Astrocyte of the cerebellum (primary cell): ENCODE measurements around the gene C1orf226.

Experiments used
- DNase-seq: peaks from one replicate; pipeline ENCODE4 v3.0.0-alpha.2; 2011; ENCODE audit warnings: low read depth
- H3K4me3 ChIP-seq: 2 replicates; pipeline ENCODE4 v1.5.1; 2011; ENCODE audit warnings: mild to moderate bottlenecking, low read depth, low read length, moderate library complexity
- CTCF ChIP-seq: IDR thresholded peaks from 2 replicates; pipeline ENCODE4 v1.5.1; 2012; ENCODE audit warnings: low read length, low read depth, moderate library complexity, mild to moderate bottlenecking; ENCODE audit errors: missing control alignments
- in situ Hi-C: cut with HindIII; loops from 2 replicates; pipeline ENCODE4 v1.10.0; 2017; ENCODE audit warnings: low sequenced_read_pairs

C1orf226 gene

GRCh38 chr1:162397943-162398560 is 16.5 kb downstream of the C1orf226 start:
- H3K4me3 ChIP-seq, result no peak overlapping the region
- TF ChIP-seq CTCF, result no peak
- DNase-seq, result no peak
- in situ Hi-C loops, result no loop called here

GRCh38 chr1:162398999-162399580 is 17.6 kb downstream of the C1orf226 start:
- no peak for DNase-seq
- in situ Hi-C loops, result no loop called here
- no peak overlapping the region for H3K4me3 ChIP-seq
- no peak for TF ChIP-seq CTCF

GRCh38 chr1:162400790-162401355 is 19.3 kb downstream of the C1orf226 start:
- no peak for DNase-seq
- no peak overlapping the region for H3K4me3 ChIP-seq
- in situ Hi-C loops, result no loop called here
- no peak for TF ChIP-seq CTCF

GRCh38 chr1:162404550-162405160 is 23.1 kb downstream of the C1orf226 start:
- TF ChIP-seq CTCF, result no peak
- in situ Hi-C loops, result no loop called here
- H3K4me3 ChIP-seq, result no peak overlapping the region
- no peak for DNase-seq

- no peak for TF ChIP-seq CTCF
- DNase-seq, result no peak
- H3K4me3 ChIP-seq, result no peak overlapping the region
- in situ Hi-C loops, result no loop called here
Observed at GRCh38 chr1:162405800-162406199, 24.3 kb downstream of the C1orf226 start.

- H3K4me3 ChIP-seq, result no peak overlapping the region
- no peak for DNase-seq
- in situ Hi-C loops, result no loop called here
- TF ChIP-seq CTCF, result no peak
Observed at GRCh38 chr1:162406811-162407210, 25.3 kb downstream of the C1orf226 start.
